Peyer's patch (tissue), 4 donors: ENCODE results near the gene ACTN4. TPM values are rescaled to one million over a fixed set of nuclear protein-coding genes. Genes with fewer than 3 reads are reported as not detected.

Experiments used
- DNase-seq, 3 donors: peaks; one replicate each; pipeline ENCODE4 v3.0.0-alpha.2; 2017 to 2019
- H3K27ac ChIP-seq, 4 donors: fragments of 200-600 bp; sonication (generic); one replicate each; pipeline ENCODE4 v1.5.1; 2016 to 2019
- H3K27me3 ChIP-seq, 2 donors: fragments of 200-600 bp; sonication (generic); one replicate each; pipeline ENCODE4 v1.5.1; 2019
- H3K36me3 ChIP-seq, 3 donors: fragments of 200-600 bp; sonication (generic); one replicate each; pipeline ENCODE4 v1.5.1; 2016 to 2019
- H3K4me1 ChIP-seq, 4 donors: fragments of 200-600 bp; sonication (generic); one replicate each; pipeline ENCODE4 v1.5.1; 2016 to 2019
- H3K4me3 ChIP-seq, 4 donors: fragments of 200-600 bp; sonication (generic); 1 replicate in 3 of 4; 2 replicates in 1 of 4; pipeline ENCODE4 v1.5.1; 2016 to 2019; ENCODE audit warnings: mild to moderate bottlenecking in 1 of 4
- H3K9me3 ChIP-seq, 4 donors: fragments of 200-600 bp; sonication (generic); one replicate each; pipeline ENCODE4 v1.5.1; 2016 to 2019; ENCODE audit warnings: mild to moderate bottlenecking in 1 of 4
- CTCF ChIP-seq, 6 experiments: fragments of 450-650 bp in 4 of 6; fragments of 200-600 bp in 2 of 6; sonication (generic) in 1 of 6; IDR thresholded peaks; one replicate each; pipeline ENCODE4 v1.5.1; 2017 to 2019; ENCODE audit warnings: antibody characterized with exemption in 6 of 6, mild to moderate bottlenecking in 3 of 6, moderate library complexity in 1 of 6
- POLR2A ChIP-seq, 2 donors: fragments of 450-650 bp; IDR thresholded peaks; one replicate each; pipeline ENCODE4 v1.5.1; 2017; ENCODE audit warnings: antibody characterized with exemption in 2 of 2, mild to moderate bottlenecking in 2 of 2, moderate library complexity in 2 of 2
- total RNA-seq, 4 donors: library from RNA; depleted of rRNA; stranded (reverse); fragments of >200 nt; gene quantifications; one replicate each; pipeline ENCODE4 v1.1.0, GENCODE V29; 2016

The ACTN4 gene
- total RNA-seq, 4 donors from 2014 or later = 360 to 1,049 (median 814) TPM

DNA sequence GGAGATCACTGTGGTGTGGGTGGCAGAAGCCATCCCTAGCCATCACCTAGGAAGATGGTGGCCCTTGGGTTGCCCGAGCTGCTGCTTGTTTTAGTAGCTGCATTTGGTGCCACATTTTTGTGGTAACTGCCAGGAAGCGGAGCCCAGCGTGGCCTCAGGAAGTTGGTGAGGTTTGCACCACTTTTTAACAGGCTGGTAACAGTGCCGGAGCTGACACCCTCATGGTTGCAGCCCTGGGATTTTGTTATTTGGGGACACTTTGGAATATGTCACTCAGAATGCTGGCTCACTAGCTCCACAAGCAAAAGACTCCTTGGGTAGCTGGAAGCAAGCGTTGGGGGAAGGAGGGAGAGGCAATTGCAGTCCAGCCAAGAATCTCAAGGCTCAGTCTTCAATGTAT, 22.1 kb downstream of the ACTN4 start:
- Histone ChIP-seq H3K9me3 (no peaks in the 10 kb centered on the region), H3K27ac (peak overlapping the region; percentile 34 to 91 (median 66)), H3K27me3 (no peaks in the 10 kb centered on the region), H3K4me3 (no peak overlapping the region), H3K36me3 (no peaks in the 10 kb centered on the region), H3K4me1 (peaks cover 21 to 88% (median 47%) of the 10 kb centered on the region in 4 donors)
- DNase-seq = peak in 1 of 3 donors; percentile 39
- no peak for TF ChIP-seq CTCF (IDR thresholded peaks at IDR 0.05)

DNA sequence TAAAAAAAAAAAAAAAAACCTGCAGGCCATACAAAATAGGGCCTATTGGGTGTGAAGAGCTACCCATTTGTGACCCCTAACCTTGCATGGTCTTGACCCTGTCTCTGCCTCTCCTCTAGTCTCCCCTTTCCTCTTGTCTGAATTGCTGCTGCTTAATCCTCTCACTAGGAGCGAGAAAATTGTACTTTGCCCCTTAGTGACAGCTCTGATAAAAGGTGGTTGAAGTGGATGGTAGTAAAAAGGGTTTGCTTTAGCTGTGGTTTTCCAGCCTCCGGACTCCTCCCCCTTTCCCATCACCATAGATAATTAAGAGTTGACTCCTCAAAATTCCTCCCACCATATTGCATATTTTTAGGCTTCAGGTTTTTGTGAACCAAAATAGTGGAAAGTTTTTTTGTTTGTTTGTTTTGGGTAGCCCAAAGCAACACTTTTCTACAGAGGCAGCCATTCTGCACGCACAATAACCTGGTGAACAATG, 23.5 kb downstream of the ACTN4 start:
- peak in 1 of 3 donors; percentile 71 for DNase-seq
- Histone ChIP-seq H3K9me3 (no peaks in the 10 kb centered on the region), H3K27ac (peak overlapping the region; percentile 34 to 91 (median 66)), H3K4me3 (no peak overlapping the region), H3K4me1 (peaks cover 16 to 88% (median 45%) of the 10 kb centered on the region in 4 donors), H3K27me3 (no peaks in the 10 kb centered on the region), H3K36me3 (no peaks in the 10 kb centered on the region)
- TF ChIP-seq POLR2A (IDR thresholded peaks at IDR 0.05) (no peak), CTCF (IDR thresholded peaks at IDR 0.05) (no peak)

DNA sequence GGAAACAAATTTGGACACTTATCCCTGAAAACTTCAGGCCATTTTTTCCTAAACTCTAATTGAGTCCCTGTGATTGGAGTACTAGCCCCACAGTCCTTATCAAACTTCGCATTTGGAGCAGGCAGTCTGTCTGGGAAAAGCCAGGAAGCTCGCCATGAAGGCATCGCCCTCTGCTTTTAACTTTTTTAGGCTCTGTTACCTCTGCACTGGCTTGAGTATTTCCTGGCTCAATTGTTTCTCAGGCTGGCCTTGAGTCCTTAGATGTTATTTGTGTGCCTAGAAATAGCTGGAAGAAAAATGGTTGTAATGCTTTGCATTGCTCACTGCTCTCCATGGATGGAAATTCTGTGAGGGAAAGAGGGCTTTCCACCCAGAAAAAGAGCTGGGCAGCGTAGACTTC, 24.2 kb downstream of the ACTN4 start:
- no peak for DNase-seq
- no peaks in the 10 kb centered on the region for H3K36me3 ChIP-seq
- H3K27ac ChIP-seq = peak overlapping the region; percentile 7 to 91 (median 66)
- no peaks in the 10 kb centered on the region for H3K27me3 ChIP-seq
- TF ChIP-seq CTCF (IDR thresholded peaks at IDR 0.05) (no peak), POLR2A (IDR thresholded peaks at IDR 0.05) (no peak)
- H3K9me3 ChIP-seq = no peaks in the 10 kb centered on the region
- no peak overlapping the region for H3K4me3 ChIP-seq
- H3K4me1 ChIP-seq = peaks cover 11 to 88% (median 41%) of the 10 kb centered on the region in 4 donors

- peaks cover 17 to 89% (median 36%) of the 10 kb centered on the region in 4 donors for H3K4me1 ChIP-seq
- H3K4me3 ChIP-seq = no peak overlapping the region
- peak overlapping the region in 2 of 4 donors; percentile 40 to 58 for H3K27ac ChIP-seq
- no peaks in the 10 kb centered on the region for H3K36me3 ChIP-seq
- no peak for DNase-seq
- no peaks in the 10 kb centered on the region for H3K27me3 ChIP-seq
- no peaks in the 10 kb centered on the region for H3K9me3 ChIP-seq
- TF ChIP-seq POLR2A (IDR thresholded peaks at IDR 0.05) (no peak), CTCF (IDR thresholded peaks at IDR 0.05) (no peak)
These were observed 25.6 kb downstream of the ACTN4 start for GRCh38 chr19:38673030-38673429.

DNA sequence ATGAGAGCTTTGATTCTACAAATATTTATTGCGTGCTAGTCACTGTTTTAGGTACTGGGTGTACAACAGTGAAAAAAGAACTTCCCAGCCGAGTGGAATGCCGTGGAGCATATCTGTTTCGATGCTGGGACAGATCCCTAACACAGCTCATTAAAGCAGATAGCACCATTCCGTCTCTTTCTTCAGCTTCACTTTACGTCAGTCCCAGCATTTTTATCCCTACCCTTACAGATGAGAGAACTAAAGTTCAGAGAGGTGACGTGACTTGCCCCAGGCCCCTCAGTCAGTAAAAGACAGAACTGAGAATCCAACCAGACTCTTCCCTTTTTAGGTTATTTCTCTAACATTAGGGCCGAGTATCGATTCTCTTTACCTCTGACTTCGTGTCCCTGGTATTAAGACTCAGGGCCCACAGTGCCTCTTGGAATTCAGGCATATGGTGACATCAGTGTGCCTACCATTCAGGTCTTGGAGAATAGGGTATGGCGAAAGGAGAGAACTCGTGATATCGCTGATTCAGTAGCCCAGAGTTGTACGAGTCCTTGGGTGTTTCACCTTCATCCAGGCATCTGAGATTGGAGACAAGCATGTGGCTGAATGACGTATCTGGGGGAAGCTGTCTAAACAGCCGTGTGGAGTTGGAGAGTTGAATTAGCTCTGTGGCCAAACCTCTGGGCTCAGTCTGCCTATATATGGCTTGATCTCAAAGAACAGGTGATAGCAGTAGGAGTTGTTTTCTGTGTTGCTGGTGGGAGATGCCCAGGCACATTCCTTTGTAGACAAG, 27.1 kb downstream of the ACTN4 start:
- no peak for DNase-seq
- Histone ChIP-seq H3K27ac (peak overlapping the region; percentile 20 to 98 (median 70)), H3K4me1 (peaks cover 14 to 89% (median 33%) of the 10 kb centered on the region in 4 donors), H3K9me3 (no peaks in the 10 kb centered on the region), H3K4me3 (no peak overlapping the region), H3K27me3 (no peaks in the 10 kb centered on the region), H3K36me3 (no peaks in the 10 kb centered on the region)
- TF ChIP-seq POLR2A (IDR thresholded peaks at IDR 0.05) (no peak), CTCF (IDR thresholded peaks at IDR 0.05) (no peak)
